ENCODE data around the gene GULP1. TPM values are rescaled to one million over a fixed set of nuclear protein-coding genes. Genes with fewer than 3 reads are reported as not detected.

GULP1 gene
- total and polyA plus RNA-seq, 2 experiments from 2014 or later = 28.3 to 41.2 TPM

DNA sequence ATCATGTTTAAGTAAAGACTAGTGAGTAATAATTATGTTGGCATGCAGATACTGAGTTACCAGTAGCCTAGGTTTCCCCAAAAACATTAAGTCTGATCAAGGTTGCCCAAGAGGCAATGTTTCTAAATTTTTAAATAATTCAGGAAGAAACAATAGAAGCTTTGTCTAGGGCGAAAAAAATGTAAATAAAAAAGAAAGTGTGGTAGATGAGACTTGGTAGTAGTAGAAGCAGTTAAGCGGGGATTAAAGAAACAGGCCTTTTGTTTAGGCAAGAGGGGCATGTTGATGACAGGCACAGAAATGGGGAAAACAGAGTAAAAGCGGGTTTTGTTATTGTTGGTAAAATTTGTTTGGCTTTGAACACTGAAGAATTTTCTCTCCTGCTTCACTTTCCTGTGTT, 97.2 kb downstream of the GULP1 start:
- Histone ChIP-seq H3K27me3 (no peaks in the 10 kb centered on the region), H3K27ac (no peak overlapping the region), H3K36me3 (no peaks in the 10 kb centered on the region), H3K4me1 (ENCODE audit: low read depth) (no peaks in the 10 kb centered on the region), H3K4me3 (no peak overlapping the region), H3K9me3 (ENCODE audit: low read depth) (no peaks in the 10 kb centered on the region)
- TF ChIP-seq, protein P1, sequence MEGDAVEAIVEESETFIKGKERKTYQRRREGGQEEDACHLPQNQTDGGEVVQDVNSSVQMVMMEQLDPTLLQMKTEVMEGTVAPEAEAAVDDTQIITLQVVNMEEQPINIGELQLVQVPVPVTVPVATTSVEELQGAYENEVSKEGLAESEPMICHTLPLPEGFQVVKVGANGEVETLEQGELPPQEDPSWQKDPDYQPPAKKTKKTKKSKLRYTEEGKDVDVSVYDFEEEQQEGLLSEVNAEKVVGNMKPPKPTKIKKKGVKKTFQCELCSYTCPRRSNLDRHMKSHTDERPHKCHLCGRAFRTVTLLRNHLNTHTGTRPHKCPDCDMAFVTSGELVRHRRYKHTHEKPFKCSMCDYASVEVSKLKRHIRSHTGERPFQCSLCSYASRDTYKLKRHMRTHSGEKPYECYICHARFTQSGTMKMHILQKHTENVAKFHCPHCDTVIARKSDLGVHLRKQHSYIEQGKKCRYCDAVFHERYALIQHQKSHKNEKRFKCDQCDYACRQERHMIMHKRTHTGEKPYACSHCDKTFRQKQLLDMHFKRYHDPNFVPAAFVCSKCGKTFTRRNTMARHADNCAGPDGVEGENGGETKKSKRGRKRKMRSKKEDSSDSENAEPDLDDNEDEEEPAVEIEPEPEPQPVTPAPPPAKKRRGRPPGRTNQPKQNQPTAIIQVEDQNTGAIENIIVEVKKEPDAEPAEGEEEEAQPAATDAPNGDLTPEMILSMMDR (IDR thresholded peaks at IDR 0.05; ENCODE audit: low read depth, low read length) = no peak
- no peak for DNase-seq (ENCODE audit: low read depth in 1 of 2, low spot score in 1 of 2)

DNA sequence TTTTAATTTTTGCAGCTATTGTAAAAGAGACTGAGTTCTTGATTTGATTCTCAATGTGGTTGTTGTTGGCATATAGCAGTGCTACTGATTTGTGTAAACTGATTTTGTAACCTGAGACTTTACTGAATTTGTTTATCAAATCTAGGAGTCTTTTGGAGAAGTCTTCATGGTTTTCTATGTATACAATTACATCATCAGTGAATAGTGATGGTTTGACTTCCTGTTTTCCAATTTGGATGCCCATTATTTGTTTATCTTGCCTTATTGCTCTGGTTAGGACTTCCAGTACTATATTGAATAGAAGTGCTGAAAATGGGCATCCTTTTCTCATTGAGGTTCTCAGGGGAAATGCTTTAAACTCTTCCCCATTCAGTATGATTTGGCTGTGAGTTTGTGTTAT, 99.7 kb downstream of the GULP1 start:
- no peak overlapping the region for H3K27ac ChIP-seq
- peaks cover 8% of the 10 kb centered on the region for H3K4me1 ChIP-seq (ENCODE audit: low read depth)
- H3K9me3 ChIP-seq (ENCODE audit: low read depth) = no peaks in the 10 kb centered on the region
- no peak overlapping the region for H3K4me3 ChIP-seq
- no peak for DNase-seq (ENCODE audit: low read depth in 1 of 2, low spot score in 1 of 2)
- TF ChIP-seq, protein P1 (IDR thresholded peaks at IDR 0.05; ENCODE audit: low read depth, low read length) = no peak
- no peaks in the 10 kb centered on the region for H3K27me3 ChIP-seq
- no peaks in the 10 kb centered on the region for H3K36me3 ChIP-seq

DNA sequence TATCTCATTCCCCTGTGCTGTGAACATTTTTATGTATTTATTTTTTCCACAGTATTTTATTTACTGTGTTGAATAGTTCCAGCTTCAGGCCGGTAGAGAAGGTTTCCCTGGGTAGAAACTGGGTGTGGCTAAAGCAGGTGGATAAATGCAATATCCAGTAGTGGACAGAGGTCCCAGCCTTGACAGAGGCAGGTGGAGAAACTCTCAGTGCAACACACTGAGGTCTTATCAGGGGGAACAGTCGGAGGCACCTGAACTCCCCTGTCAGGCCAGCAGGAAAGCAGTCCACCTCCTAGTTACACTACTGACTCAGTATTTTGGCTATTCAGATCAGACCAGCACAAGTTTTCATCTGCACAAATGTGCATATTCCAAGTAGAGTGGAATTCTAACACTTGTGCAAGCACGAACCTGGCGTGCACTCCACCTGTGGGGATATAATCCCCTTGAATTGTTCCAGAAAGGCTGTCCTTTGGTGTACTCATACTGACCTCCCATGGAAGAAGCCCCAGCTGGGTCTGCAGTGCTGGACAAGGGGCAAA, 103.3 kb downstream of the GULP1 start:
- TF ChIP-seq, protein P1 (IDR thresholded peaks at IDR 0.05; ENCODE audit: low read depth, low read length) = no peak
- Histone ChIP-seq H3K4me3 (no peak overlapping the region), H3K27ac (peak overlapping the region; percentile 12), H3K27me3 (no peaks in the 10 kb centered on the region), H3K4me1 (ENCODE audit: low read depth) (peaks cover 8% of the 10 kb centered on the region), H3K9me3 (ENCODE audit: low read depth) (no peaks in the 10 kb centered on the region), H3K36me3 (no peaks in the 10 kb centered on the region)
- DNase-seq (ENCODE audit: low read depth in 1 of 2, low spot score in 1 of 2) = peak in 1 of 2 donors; percentile 11

DNA sequence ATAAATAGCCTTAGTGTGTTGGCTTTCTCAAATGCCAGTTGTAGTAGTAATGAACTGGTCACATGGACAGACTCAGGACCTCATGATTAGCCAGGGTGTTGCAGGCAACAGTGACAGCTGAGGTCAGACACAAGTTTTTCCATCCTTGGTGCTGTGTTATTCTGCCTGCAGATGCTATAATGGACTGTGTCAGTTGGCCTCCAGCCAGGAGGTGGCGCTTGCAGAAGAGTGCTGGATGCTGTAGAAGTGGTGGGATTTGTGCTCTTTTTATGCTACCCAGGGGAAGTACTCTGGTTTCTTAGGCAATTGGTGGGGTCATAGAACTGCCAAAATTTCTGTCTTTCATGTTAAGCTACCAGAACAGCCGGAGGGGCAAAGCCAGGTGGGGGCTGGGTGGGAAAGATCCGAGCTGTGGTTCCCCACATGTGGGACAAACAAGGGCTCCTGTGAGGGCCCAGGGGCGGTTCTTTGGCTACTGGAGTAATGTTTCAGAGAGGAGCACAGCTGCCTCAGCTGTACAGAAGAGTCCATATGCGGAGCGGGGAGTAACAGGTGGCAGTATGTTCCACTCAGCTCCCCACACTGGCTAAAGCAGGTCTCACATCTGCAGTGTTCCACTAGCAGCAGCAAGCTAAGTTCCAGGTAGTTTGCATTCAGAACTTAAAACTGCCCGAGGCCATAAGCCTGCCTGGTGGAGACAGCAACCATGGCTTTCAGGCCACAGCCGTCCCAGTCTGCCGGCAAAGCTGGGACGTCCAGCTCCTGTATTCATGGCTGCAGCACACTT, 104.4 kb downstream of the GULP1 start:
- H3K9me3 ChIP-seq (ENCODE audit: low read depth) = no peaks in the 10 kb centered on the region
- DNase-seq (ENCODE audit: low read depth in 1 of 2, low spot score in 1 of 2) = no peak
- TF ChIP-seq, protein P1 (IDR thresholded peaks at IDR 0.05; ENCODE audit: low read depth, low read length) = no peak

DNA sequence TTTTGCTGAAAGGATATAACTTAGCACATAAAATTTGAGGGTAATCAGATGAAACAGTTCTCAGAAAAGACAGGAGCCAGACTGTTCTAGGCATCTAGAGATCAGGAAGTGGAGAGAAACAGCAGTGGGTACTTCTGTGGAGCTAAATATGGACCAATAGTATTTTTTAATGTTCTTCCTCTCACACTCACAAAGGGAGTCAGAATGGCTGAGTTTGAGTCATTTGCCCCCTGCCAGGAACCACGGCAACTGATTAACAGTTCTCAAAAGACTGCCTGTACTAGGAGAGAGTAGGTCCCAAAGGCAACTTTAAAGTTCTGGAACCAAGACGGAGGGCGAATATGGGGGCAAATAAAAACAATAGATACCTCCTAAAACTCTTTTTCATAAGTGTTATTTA, 107.5 kb downstream of the GULP1 start:
- Histone ChIP-seq H3K27ac (no peak overlapping the region), H3K4me1 (ENCODE audit: low read depth) (peaks cover 7% of the 10 kb centered on the region), H3K4me3 (no peak overlapping the region), H3K36me3 (no peaks in the 10 kb centered on the region), H3K9me3 (ENCODE audit: low read depth) (no peaks in the 10 kb centered on the region), H3K27me3 (no peaks in the 10 kb centered on the region)
- TF ChIP-seq, protein P1 (IDR thresholded peaks at IDR 0.05; ENCODE audit: low read depth, low read length) = no peak
- peak in 1 of 2 donors; percentile 47 for DNase-seq (ENCODE audit: low read depth in 1 of 2, low spot score in 1 of 2)

More for the DNA sequence above, 104.4 kb downstream of the GULP1 start:
- no peaks in the 10 kb centered on the region for H3K27me3 ChIP-seq
- no peak overlapping the region for H3K27ac ChIP-seq
- no peaks in the 10 kb centered on the region for H3K36me3 ChIP-seq
- H3K4me1 ChIP-seq (ENCODE audit: low read depth) = peaks cover 8% of the 10 kb centered on the region
- no peak overlapping the region for H3K4me3 ChIP-seq

Data from cardiac muscle cell (in vitro differentiated cells and primary cell).